ENCODE measurements around the gene PRM1.

PRM1 gene

GRCh38 chr16:11271610-11272009 is 9.5 kb downstream of the PRM1 start:
- DNase-seq, result no peak

DNA sequence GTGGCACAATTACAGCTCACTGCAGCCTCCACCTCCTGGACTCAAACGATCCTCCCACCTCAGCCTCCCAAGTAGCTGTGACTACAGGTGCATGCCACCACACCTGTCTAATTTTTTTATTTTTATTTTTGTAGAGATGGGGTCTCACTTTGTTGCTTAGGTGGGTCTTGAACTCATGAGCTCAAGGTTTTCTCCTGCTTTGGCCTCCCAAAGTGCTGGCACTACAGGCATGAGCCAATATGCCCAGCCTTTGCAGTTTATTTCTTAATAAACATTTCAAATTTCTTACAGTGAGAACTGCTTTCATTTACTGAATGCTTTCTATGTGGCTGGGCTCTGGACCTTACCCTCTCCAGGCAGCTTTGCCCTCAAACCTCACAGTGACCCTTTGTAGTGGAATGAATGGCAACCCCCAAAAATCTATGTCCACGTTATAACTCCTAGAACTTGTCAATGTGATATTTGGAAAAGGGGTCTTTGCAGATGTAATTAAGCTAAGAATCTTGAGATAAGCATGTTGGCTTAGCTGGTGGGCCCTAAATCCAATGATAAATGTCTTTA is 10.4 kb downstream of the PRM1 start:
- no peak for DNase-seq

DNA sequence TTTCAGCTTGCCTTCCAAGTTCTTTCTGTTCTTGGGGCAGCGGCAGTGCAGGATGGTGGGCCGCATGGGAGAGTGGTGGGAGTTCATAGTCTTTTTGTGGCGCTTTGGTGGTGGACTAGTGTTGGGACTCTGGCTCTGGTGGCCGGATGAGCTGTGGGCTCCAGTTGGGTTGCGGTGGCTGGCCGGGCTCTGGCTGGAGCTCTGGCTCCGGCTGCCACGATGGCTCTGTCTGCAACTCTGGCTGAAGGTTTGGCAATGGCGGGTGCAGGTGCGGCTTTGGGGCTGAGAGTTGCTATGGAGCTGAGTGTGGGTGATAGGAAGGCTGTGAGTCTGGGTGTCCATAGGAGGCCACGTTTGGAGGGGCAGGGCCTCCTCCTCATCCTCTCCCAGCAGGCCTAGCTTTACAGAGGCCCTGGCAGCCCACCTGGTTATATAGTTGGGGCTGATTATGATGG is 12.2 kb downstream of the PRM1 start, which contains the start of gene TNP2:
Gene TNP2 (minus strand): TSS at position 405 of the 455 bp plus-strand sequence. CDS start 63 bp downstream, at position 342.
- no peak for DNase-seq

DNA sequence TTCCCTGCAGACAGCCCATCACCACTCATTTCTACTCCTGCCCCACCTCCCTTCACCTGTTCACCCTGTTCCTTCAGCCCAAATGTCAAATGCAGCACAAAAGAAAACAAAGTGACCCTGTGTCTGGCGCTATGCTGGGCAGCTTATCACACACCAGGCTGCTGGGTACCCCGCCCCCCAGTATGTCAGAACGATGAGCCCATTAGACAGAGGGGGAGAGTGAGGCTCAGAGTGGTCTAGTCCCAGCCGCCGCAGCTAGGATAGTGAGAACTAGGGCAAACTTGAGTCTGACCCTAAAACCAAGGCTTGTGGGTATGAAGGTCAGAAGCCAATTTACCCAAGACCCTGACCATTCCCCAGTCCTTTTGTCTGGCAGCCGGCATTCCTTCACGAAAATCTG is 16.0 kb downstream of the PRM1 start:
- DNase-seq, result no peak

DNA sequence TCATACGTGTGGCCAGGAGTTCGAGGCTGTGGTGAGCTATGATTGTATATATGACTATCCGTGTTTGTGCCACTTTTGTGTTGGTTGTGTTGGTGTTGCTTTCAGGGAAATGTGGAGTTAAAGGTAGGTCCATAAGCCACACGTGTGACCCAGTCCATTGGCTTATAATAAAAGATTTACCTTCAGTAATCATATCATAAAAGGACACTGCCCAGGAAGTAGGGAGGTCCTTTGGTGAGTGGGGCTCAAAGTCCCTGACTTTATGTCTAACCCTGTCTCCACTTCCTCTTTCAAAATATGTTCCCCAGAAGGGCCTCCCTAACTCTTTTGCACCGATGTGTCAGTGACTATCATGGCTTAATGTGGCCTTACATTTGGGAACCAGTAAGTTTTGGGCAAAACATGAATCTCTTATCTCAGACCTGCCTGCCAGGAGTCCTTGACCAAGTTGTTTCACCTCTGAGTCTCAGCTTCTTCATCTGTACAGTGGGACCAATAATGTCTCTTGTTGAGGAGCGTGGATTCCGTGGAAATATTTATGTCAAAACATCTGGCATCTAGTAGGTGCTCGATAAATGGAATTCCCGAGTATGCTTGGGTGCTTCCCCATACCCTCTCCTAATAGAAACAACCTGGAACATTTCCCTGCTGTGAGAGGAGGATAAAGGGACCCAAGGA is 16.8 kb downstream of the PRM1 start:
- DNase-seq, result no peak

DNA sequence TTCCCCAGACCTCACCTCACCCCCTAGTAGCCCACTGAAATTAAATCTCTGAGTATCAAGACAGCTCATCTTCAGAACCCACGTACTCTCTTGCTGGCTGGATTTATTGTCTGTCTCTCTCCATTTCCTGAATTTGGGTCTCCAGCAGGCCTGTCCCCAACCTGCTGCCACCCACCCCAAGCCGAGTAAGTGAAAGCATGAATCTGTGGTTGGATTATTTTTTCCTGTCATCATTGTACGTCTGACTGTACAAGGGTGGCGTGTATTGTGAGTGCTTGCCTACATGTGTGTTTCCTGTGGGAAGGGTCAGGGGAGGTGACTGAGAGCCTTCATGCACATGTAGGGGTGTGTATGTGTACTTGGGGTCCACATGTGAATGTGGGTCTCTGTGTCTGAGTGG is 17.4 kb downstream of the PRM1 start:
- no peak for DNase-seq

GRCh38 chr16:11262915-11263314 is 18.2 kb downstream of the PRM1 start:
- no peak for DNase-seq

DNA sequence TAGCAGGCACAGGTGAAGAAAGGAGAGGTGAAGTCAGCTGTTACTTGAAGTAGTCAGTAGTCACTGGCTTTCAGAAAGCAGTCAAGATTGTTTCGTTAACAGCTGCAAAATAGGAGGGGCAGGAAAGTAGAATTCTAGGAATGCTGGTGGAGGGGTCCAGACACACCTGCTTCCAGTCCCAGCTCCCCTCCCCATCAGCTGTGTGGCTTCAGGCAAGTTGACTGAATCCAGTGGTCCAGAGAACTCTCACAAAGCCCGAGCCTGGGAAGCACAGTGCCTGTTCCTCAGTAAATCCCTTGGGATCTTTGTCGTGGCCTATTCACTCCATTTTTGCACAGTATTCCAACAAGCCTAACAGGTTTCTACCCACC is 20.5 kb downstream of the PRM1 start:
- no peak for DNase-seq

GRCh38 chr16:11259655-11260595 is 21.2 kb downstream of the PRM1 start:
- DNase-seq, result no peak

DNA sequence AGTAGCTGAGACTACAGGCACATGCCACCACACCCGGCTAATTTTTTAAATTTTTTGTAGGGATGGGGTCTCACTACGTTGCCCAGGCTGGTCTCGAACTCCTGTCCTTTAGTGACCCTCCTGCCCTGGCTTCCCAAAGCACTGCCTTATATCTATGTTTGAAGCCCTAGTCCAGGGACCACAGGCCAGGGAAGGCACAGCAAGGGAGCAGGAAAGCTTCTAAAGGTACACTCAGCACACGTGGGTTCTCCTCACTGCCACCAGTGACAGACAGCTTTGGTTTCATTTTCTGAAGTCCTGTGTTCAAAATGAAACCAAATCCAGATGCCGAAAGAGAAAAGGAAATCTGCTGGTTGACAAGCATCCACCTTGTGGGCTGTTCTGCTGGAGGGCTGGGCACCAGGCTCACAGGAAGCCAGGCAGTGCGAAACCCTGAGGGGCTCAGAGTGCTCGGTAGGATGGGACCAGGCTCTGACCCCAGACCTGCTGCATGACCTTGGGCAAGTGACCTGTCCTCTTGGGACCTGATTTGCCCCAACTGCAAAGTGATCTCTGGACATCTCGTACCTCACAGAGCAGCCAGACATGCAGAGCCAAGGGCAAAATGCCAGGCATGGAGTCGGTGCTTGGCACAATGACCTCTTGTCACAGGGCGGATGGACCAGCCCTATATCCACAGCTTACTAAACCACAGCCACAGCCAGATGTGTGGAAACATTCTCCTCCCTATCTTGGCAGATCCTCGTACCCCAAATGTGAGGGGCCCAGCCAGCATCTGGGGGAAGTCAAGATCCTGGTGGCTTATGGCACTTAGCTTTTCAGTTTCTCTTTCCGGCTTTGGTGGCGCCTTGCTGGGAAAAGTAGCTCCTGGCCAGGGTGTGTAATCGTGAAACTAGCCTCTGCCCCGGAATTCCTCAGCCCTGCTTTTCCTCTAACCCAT is 22.3 kb downstream of the PRM1 start:
- no peak for DNase-seq

- peak; percentile 35 for DNase-seq
These were observed 23.8 kb downstream of the PRM1 start for GRCh38 chr16:11257131-11257938.

DNA sequence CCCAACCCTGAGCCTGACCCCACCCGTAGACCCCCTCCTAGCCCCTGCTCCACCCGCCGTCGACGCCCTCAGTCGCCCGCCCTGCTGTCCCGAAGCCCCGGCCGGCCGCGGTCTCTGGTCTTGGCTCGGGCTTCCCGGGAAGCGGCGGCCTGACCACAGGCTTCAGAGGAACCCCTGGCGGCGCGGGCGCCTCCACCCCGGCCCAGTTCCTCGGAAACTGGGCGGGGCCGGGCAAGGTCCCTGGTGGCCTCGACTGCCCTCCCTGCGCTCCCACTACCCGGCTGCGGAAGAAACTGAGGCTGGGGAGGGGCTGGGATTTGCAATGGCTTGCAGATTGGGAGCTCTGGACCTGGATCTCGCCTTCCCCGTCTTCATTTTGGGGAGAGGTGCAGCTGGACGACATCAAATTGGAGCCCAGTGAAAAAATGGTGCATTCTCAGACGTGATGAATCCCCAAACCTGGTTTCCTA is 24.4 kb downstream of the PRM1 start:
- DNase-seq, result no peak

- peak; percentile 80 for DNase-seq
These were observed 25.1 kb downstream of the PRM1 start, which contains the start of gene SOCS1 for GRCh38 chr16:11255737-11256660. TSS of gene SOCS1 (minus strand) at chr16:11256204. CDS start at chr16:11255478, 726 bp downstream.

GRCh38 chr16:11254913-11255736 is 26.0 kb downstream of the PRM1 start:
- DNase-seq, result peak; percentile 58

GRCh38 chr16:11253995-11254912 is 26.9 kb downstream of the PRM1 start:
- no peak for DNase-seq

GRCh38 chr16:11253009-11253994 is 27.8 kb downstream of the PRM1 start:
- peak; percentile 38 for DNase-seq

GRCh38 chr16:11252482-11252931 is 28.6 kb downstream of the PRM1 start:
- no peak for DNase-seq
